GM12875 (cell line): ENCODE measurements around the gene ARFGAP3.

ENCODE experiments used
- H3K4me3 ChIP-seq: one replicate; pipeline ENCODE4 v1.5.1; 2011; ENCODE audit warnings: low read depth, low read length, control low read depth
- CTCF ChIP-seq: IDR thresholded peaks from 2 replicates; pipeline ENCODE4 v1.5.1; 2011; ENCODE audit warnings: low read depth, mild to moderate bottlenecking, control low read depth, inconsistent platforms, low read length, moderate library complexity, borderline replicate concordance; ENCODE audit not compliant: insufficient read depth

ARFGAP3 gene

GRCh38 chr22:42848941-42849550 lies 8.0 kb downstream of the ARFGAP3 start:
- no peak overlapping the region for H3K4me3 ChIP-seq
- TF ChIP-seq CTCF = no peak

- no peak for TF ChIP-seq CTCF
- no peak overlapping the region for H3K4me3 ChIP-seq
Measured at GRCh38 chr22:42847110-42847509, 10.0 kb downstream of the ARFGAP3 start.

GRCh38 chr22:42844756-42845155 lies 12.3 kb downstream of the ARFGAP3 start:
- H3K4me3 ChIP-seq = no peak overlapping the region
- TF ChIP-seq CTCF = no peak

- TF ChIP-seq CTCF = no peak
- H3K4me3 ChIP-seq = no peak overlapping the region
Measured at GRCh38 chr22:42842658-42843370, 14.3 kb downstream of the ARFGAP3 start.

- H3K4me3 ChIP-seq = no peak overlapping the region
- no peak for TF ChIP-seq CTCF
Measured at GRCh38 chr22:42841444-42841843, 15.6 kb downstream of the ARFGAP3 start.

- TF ChIP-seq CTCF = no peak
- H3K4me3 ChIP-seq = no peak overlapping the region
Measured at GRCh38 chr22:42837556-42837955, 19.5 kb downstream of the ARFGAP3 start.

- no peak for TF ChIP-seq CTCF
- H3K4me3 ChIP-seq = no peak overlapping the region
Measured at GRCh38 chr22:42836026-42836425, 21.0 kb downstream of the ARFGAP3 start.
